RPMI8226 (cell line): ENCODE measurements around the gene FAM98C.

Experiments
- DNase-seq: peaks from one replicate; pipeline ENCODE4 v3.0.0-alpha.2; 2015

FAM98C gene

DNA sequence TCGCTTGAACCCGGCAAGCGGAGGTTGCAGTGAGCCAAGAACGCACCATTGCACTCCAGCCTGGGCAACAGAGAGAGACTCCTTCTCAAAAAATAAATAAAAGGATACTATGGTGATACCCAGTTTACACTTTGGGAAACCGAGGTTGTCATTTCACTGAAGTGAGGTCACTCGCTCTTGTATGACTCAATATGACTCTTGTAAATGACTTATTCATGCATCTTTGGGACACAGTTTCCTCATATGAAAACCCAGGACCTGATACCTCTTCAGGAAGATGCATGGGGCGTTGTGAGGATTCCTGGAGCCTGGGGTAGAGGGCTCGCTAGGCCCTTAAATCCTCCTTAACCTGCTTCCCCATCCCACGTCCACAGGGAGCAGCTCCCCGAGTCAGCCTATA is 24.0 kb upstream of the FAM98C start:
- no peak for DNase-seq

DNA sequence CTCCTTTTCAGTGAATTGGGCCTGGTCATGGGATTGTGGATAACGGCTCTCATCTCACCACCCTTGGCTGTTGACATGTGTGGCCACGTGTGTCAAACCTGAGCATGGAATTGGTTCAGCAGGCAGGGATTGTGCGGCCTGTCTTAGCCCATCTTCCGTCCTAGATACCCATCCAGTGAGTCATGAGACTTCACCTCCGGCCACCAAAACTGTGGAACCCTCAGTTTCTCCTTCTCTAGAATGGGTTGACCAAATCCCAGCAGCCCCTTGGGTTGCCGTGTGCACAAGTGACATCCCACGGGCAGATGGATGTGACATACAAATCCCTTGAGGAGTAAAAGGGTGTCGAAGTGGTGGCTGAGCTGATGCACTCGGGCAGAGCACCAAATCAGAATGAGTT is 21.8 kb upstream of the FAM98C start:
- DNase-seq = no peak

- DNase-seq = no peak
Measured at GRCh38 chr19:38383184-38383583, 19.7 kb upstream of the FAM98C start.

GRCh38 chr19:38383743-38384142 is 19.1 kb upstream of the FAM98C start:
- DNase-seq = no peak

GRCh38 chr19:38384209-38385027 is 18.5 kb upstream of the FAM98C start:
- no peak for DNase-seq

DNA sequence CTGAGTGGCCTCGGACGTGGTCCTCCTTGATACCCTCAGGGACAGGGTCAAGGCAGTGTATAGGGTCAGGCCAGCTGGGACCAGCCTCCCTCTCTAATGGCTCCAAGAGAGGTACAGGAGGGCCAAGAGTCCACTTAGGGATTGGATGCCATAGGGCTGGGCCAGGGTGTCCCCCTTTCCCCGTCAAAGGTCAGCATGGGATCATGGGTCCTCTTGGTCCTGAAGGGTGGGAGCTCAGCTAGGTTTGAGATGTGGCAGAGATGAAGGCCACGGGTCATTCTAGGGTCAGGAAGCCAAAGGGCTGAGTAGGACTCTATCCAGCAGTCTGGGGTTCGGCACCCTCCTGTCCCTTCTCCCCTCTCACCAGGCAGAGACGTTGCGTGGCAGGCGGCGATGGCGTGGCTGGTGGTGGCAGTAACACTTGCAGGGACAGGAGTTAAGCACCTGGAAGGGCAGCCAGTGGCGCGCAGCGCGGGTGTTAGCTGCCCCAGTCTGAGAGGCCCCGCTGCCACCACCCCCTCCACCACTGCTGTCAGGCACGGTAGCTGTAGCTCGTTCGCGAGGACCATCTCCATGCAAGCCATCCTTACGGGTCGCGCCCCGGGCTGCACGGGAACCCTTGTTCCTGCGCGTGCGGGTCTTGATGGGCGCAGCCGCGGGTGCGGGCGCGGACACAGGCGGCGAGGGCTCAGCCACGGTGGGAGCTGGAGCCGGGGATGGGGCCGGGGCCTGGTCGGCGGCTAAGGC is 17.7 kb upstream of the FAM98C start:
- DNase-seq = no peak

GRCh38 chr19:38385804-38386257 is 17.1 kb upstream of the FAM98C start:
- no peak for DNase-seq

- DNase-seq = no peak
Measured at GRCh38 chr19:38386300-38386970, 16.5 kb upstream of the FAM98C start.

DNA sequence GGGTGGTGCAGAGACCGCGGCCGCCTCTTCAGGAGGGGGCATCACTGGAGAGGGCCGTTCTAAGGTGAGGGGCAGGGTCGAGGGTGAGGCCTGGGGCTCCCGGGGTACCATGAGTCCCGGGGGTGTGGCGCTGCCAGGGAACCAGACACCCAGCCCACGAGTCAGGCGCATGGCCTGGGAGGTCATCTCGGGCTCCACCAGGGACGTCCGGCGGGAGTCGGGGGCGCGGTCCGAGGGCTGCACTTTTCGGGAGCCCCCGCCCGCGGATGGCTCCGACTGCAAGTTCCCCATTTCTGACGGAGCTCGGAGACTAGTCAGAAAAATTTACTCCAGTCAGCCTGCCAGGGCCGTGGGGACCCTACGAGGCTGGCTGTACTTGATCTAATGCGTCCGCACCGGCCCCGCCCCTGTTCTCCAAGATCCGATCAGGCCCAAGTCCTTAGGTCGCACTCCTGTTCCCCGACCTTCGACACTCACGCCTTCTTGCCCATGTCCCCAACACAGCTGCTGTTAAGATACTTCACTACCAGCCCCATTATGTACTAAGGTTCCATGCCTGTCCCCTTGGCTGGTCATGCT is 15.8 kb upstream of the FAM98C start:
- no peak for DNase-seq

GRCh38 chr19:38387550-38388348 is 15.1 kb upstream of the FAM98C start, which contains the start of gene GGN:
Gene GGN (minus strand): TSS chr19:38388034. CDS start chr19:38387261, 773 bp downstream.
- peak; percentile 68 for DNase-seq

GRCh38 chr19:38388349-38389100 is 14.4 kb upstream of the FAM98C start, which contains the start of gene SPRED3:
Gene SPRED3 (plus strand): TSS chr19:38388697. CDS start chr19:38390303, 1,606 bp downstream.
- no peak for DNase-seq

GRCh38 chr19:38389101-38389925 is 13.6 kb upstream of the FAM98C start:
- DNase-seq = no peak

GRCh38 chr19:38389957-38390924 is 12.7 kb upstream of the FAM98C start:
- DNase-seq = no peak

DNA sequence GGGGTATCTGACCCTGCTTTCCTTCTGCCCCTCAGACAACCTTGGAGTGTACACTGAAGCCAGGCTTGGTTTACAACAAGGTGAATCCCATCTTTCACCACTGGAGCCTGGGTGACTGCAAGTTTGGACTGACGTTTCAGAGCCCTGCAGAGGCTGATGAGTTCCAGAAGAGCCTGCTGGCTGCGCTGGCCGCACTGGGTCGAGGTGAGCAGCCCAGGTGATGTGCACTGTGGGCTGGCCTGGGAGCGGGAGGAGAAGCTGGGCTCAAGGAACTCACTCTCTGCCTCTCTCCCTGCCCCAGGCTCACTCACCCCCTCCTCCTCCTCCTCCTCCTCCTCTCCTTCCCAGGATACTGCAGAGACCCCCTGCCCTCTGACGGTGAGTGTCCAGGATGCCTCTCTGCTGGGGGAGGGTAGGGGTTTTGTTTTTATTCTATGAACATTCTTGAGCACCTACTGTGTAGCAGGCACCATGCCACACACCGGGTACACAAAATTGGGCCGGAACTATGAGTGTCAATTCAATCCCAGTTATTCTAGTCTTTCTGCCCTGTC is 10.9 kb upstream of the FAM98C start:
- DNase-seq = no peak

- DNase-seq = no peak
Measured at GRCh38 chr19:38392707-38393308, 10.1 kb upstream of the FAM98C start.

DNA sequence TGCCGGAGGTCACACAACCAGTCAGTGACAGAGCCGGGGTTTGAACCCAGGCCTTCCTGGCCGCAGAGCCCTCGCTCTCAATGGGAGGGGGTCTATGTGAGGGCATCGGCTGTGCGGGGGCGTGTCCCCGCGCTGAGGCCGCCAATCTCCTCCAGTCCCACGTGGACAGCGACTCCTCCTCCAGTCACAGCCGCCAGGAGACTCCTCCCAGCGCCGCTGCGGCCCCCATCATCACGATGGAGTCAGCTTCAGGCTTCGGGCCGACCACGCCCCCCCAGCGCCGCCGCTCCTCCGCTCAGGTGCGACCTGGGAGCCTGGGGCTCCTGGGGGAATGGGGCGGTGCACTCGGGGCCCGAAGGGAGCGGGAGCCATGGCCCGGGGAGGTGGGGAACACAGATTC is 8.4 kb upstream of the FAM98C start:
- peak; percentile 17 for DNase-seq

DNA sequence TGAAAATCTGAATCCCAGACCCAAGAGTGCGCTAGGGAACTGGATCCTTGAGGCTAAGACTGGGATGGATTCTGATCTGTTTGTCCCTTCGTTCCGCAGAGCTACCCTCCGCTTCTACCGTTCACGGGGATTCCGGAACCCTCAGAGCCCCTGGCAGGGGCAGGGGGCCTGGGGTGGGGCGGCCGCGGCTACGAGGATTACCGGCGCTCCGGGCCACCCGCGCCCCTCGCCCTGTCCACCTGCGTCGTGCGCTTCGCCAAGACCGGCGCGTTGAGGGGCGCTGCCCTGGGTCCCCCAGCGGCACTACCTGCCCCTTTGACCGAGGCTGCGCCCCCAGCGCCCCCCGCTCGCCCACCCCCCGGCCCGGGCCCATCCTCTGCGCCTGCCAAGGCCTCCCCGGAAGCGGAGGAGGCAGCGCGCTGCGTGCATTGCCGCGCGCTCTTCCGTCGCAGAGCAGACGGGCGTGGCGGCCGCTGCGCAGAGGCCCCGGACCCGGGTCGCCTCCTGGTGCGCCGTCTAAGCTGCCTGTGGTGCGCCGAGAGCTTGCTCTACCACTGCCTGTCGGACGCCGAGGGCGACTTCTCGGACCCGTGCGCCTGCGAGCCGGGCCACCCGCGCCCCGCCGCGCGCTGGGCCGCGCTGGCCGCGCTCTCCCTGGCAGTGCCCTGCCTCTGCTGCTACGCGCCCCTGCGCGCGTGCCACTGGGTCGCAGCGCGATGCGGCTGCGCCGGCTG is 7.3 kb upstream of the FAM98C start:
- DNase-seq = no peak

GRCh38 chr19:38399081-38399480 is 3.8 kb upstream of the FAM98C start:
- no peak for DNase-seq
